KMS-11 (cell line): ENCODE results near the gene ZNF688.

ENCODE experiments used
- H2AFZ ChIP-seq: fragments of 200-600 bp; sonication (generic); 2 replicates; pipeline ENCODE4 v1.6.1; 2016; ENCODE audit warnings: antibody characterized with exemption, mixed run types, low read depth
- H3K27ac ChIP-seq: fragments of 200-600 bp; sonication (generic); 2 replicates; pipeline ENCODE4 v1.6.1; 2016; ENCODE audit warnings: mild to moderate bottlenecking, mixed run types
- H3K27me3 ChIP-seq: fragments of 200-600 bp; sonication (generic); 2 replicates; pipeline ENCODE4 v1.6.1; 2017; ENCODE audit warnings: mild to moderate bottlenecking, low read depth, mixed run types, moderate library complexity; ENCODE audit not compliant: insufficient read depth
- H3K36me3 ChIP-seq: fragments of 200-600 bp; sonication (generic); 2 replicates; pipeline ENCODE4 v1.6.1; 2017; ENCODE audit warnings: mild to moderate bottlenecking, mixed run types; ENCODE audit not compliant: insufficient read depth
- H3K4me1 ChIP-seq: fragments of 200-600 bp; sonication (generic); 2 replicates; pipeline ENCODE4 v1.6.1; 2016; ENCODE audit warnings: mild to moderate bottlenecking, low read depth, mixed run types; ENCODE audit not compliant: poor library complexity, severe bottlenecking
- H3K4me2 ChIP-seq: fragments of 200-600 bp; sonication (generic); 2 replicates; pipeline ENCODE4 v1.7.0; 2016; ENCODE audit warnings: mild to moderate bottlenecking, mixed run types
- H3K4me3 ChIP-seq: fragments of 200-600 bp; sonication (generic); IDR thresholded peaks from 2 replicates; pipeline ENCODE4 v1.6.1; 2017; ENCODE audit warnings: low read depth, low read length, mixed read lengths; ENCODE audit not compliant: insufficient read depth
- H3K79me2 ChIP-seq: fragments of 200-600 bp; sonication (generic); 2 replicates; pipeline ENCODE4 v1.6.1; 2016; ENCODE audit warnings: low read depth, mixed run types; ENCODE audit not compliant: insufficient read depth
- H3K9ac ChIP-seq: fragments of 200-600 bp; sonication (generic); 2 replicates; pipeline ENCODE4 v1.6.1; 2016; ENCODE audit warnings: mild to moderate bottlenecking, mixed run types
- H4K20me1 ChIP-seq: fragments of 200-600 bp; sonication (generic); 2 replicates; pipeline ENCODE4 v1.6.1; 2016; ENCODE audit warnings: mild to moderate bottlenecking, mixed run types; ENCODE audit not compliant: insufficient read depth
- TF ChIP-seq, protein P1 (sequence below): fragments of 200-600 bp; sonication (generic); conservative IDR thresholded peaks from 2 replicates; pipeline ENCODE4 v1.6.1; 2017; ENCODE audit warnings: low read depth, mild to moderate bottlenecking, antibody characterized with exemption, low read length, moderate library complexity, mixed read lengths

ZNF688 gene

GRCh38 chr16:30559690-30560089 is 11.8 kb downstream of the ZNF688 start:
- Histone ChIP-seq H4K20me1 (no peaks in the 10 kb centered on the region), H3K4me1 (peaks cover 17% of the 10 kb centered on the region), H3K9ac (no peak overlapping the region), H2AFZ (no peak overlapping the region), H3K27me3 (no peaks in the 10 kb centered on the region), H3K36me3 (no peaks in the 10 kb centered on the region), H3K27ac (no peak overlapping the region), H3K4me2 (no peak overlapping the region), H3K79me2 (peaks cover 18% of the 10 kb centered on the region), H3K4me3 (no peak overlapping the region)
- TF ChIP-seq, protein P1, sequence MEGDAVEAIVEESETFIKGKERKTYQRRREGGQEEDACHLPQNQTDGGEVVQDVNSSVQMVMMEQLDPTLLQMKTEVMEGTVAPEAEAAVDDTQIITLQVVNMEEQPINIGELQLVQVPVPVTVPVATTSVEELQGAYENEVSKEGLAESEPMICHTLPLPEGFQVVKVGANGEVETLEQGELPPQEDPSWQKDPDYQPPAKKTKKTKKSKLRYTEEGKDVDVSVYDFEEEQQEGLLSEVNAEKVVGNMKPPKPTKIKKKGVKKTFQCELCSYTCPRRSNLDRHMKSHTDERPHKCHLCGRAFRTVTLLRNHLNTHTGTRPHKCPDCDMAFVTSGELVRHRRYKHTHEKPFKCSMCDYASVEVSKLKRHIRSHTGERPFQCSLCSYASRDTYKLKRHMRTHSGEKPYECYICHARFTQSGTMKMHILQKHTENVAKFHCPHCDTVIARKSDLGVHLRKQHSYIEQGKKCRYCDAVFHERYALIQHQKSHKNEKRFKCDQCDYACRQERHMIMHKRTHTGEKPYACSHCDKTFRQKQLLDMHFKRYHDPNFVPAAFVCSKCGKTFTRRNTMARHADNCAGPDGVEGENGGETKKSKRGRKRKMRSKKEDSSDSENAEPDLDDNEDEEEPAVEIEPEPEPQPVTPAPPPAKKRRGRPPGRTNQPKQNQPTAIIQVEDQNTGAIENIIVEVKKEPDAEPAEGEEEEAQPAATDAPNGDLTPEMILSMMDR = no peak

- Histone ChIP-seq H3K9ac (peak overlapping the region; percentile 97; the same call in 1 of the 2 replicates), H3K79me2 (peaks cover 18% of the 10 kb centered on the region), H3K27me3 (no peaks in the 10 kb centered on the region), H3K27ac (peak overlapping the region; percentile 93), H3K4me3 (no peak overlapping the region), H3K4me2 (peak overlapping the region; percentile 37), H4K20me1 (no peaks in the 10 kb centered on the region), H2AFZ (peak overlapping the region; percentile 88), H3K4me1 (peaks cover 17% of the 10 kb centered on the region), H3K36me3 (no peaks in the 10 kb centered on the region)
- TF ChIP-seq, protein P1 = no peak
These were observed 12.6 kb downstream of the ZNF688 start for GRCh38 chr16:30558789-30559377.

DNA sequence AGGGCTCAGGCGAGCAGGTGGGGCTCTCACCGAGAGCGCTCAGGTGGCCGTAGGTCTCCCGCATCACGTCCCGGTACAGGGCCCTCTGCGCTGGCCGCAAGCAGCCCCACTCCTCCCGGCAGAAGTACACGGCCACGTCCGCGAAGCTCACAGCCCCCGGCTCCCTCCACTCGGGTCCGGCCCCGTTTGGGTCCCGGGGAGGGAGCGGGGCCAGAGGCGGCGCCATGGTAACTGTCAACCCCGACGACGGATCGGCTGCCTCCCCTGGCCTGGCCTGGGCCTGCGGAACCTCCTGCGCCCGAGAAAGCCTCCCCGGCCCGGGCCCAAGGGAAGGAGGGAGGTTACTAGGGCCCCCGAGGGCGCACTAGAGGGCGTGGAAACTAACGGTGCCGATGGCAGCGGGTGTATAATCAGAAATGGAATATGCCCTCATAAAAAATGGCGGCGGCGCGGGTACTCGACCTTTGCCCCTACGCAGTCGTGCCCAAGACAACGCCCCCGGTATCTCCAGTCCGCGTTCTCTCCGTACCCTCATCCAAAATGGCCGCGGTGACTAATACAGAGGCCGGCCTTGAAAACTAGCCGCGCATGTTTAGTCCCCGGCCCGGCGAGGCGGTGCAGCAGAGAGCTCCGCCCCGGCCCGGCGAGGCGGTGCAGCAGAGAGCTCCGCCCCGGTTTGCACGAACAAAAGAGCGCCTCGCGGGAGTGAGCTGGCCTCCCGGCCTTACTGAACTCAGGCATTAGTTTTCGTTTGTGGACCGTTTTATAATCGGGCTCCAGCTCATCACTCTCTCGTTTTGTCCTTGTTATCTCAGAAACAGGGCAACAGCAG is 13.3 kb downstream of the ZNF688 start, which contains the start of gene ZNF764:
ZNF764 (minus strand) TSS at position 418 of the 832 bp plus-strand sequence; CDS start at position 226, 192 bp downstream.
- Histone ChIP-seq H3K9ac (peak within 1 kb of the TSS; percentile 97), H3K4me3 (no peak within 1 kb of the TSS), H3K4me2 (peak within 1 kb of the TSS; percentile 52), H3K27me3 (no peaks in the 10 kb centered on the region), H3K79me2 (peaks cover 18% of the 10 kb centered on the region), H2AFZ (peak within 1 kb of the TSS; percentile 88), H3K27ac (peak within 1 kb of the TSS; percentile 93), H4K20me1 (no peaks in the 10 kb centered on the region), H3K4me1 (peaks cover 17% of the 10 kb centered on the region), H3K36me3 (no peaks in the 10 kb centered on the region)
- TF ChIP-seq, protein P1 = no peak

DNA sequence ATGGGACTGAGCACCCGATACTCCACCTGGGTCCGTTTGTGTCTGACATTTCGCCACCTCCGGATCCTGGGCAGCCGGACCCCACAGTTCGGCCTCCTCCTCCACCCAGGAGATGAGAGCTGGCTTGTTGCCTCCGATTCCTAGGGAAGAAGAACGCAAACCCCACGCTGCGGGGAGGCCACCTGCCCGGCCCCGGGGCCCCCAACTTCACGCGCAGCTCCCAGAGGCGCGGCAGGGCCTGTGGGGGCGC is 13.9 kb downstream of the ZNF688 start:
- Histone ChIP-seq H3K36me3 (no peaks in the 10 kb centered on the region), H3K79me2 (peaks cover 18% of the 10 kb centered on the region), H3K4me3 (no peak overlapping the region), H3K4me1 (peaks cover 17% of the 10 kb centered on the region), H3K27ac (peak overlapping the region; percentile 93), H2AFZ (peak overlapping the region; percentile 88), H3K9ac (peak overlapping the region; percentile 97), H3K27me3 (no peaks in the 10 kb centered on the region), H4K20me1 (no peaks in the 10 kb centered on the region), H3K4me2 (peak overlapping the region; percentile 52)
- TF ChIP-seq, protein P1 = no peak
